Heart right ventricle (tissue), 16 donors: ENCODE data around the gene HSD3B1. TPM values are rescaled to one million over a fixed set of nuclear protein-coding genes. Genes with fewer than 3 reads are reported as not detected.

Source experiments
- ATAC-seq, 8 donors: fragments of 200-7000 bp; cut with Tn5 transposase; one replicate each; pipeline ENCODE4 v1.9.1; 2020; ENCODE audit warnings: mild to moderate bottlenecking in 8 of 8, moderate library complexity in 8 of 8, moderate number of reproducible peaks in 1 of 8
- DNase-seq, 2 donors: peaks; one replicate each; pipeline ENCODE4 v3.0.0-alpha.2; 2020
- H3K27ac ChIP-seq, 10 donors: fragments of 200-600 bp; sonication (generic) in 2 of 10; one replicate each; pipeline versions ENCODE4 v1.5.0 to v1.8.0; 2020 to 2022; ENCODE audit warnings: mild to moderate bottlenecking in 3 of 10
- H3K27me3 ChIP-seq, 7 donors: fragments of 200-600 bp; one replicate each; pipeline ENCODE4 v1.8.0; 2021 to 2022; ENCODE audit warnings: mild to moderate bottlenecking in 2 of 7
- H3K36me3 ChIP-seq, 9 donors: fragments of 200-600 bp; sonication (generic) in 1 of 9; one replicate each; pipeline versions ENCODE4 v1.5.0 to v1.8.0; 2020 to 2022; ENCODE audit warnings: mild to moderate bottlenecking in 2 of 9
- H3K4me1 ChIP-seq, 9 donors: fragments of 200-600 bp; sonication (generic) in 1 of 9; one replicate each; pipeline versions ENCODE4 v1.5.0 to v1.8.0; 2020 to 2022; ENCODE audit warnings: mild to moderate bottlenecking in 4 of 9
- H3K4me3 ChIP-seq, 10 donors: fragments of 200-600 bp; sonication (generic) in 2 of 10; one replicate each; pipeline versions ENCODE4 v1.5.0 to v1.8.0; 2020 to 2022; ENCODE audit warnings: mild to moderate bottlenecking in 7 of 10, moderate library complexity in 2 of 10
- H3K9me3 ChIP-seq, 11 donors: fragments of 200-600 bp in 10 of 11; sonication (generic) in 2 of 11; one replicate each; pipeline versions ENCODE4 v1.5.0 to v1.8.0; 2013 to 2022; ENCODE audit warnings: mild to moderate bottlenecking in 2 of 11, control low read depth in 1 of 11, moderate library complexity in 1 of 11
- WGBS, 2 donors: extraction: QIAGEN DNeasy Blood & Tissue Kit; methylation state at CpG; one replicate each; pipeline ENCODE4 v1.1.7; 2013; ENCODE audit warnings: inconsistent platforms in 1 of 2; 5-methylcytosine and 5-hydroxymethylcytosine counted together
- intact Hi-C, 10 donors: fragments of 100-400 bp; cut with DNase I; formaldehyde crosslinking; loops; one replicate each; pipeline versions ENCODE4 v1.11.1 to v1.14.2; 2022
- polyA plus RNA-seq, 2 donors: library from polyadenylated mRNA; stranded (reverse); fragments of 200-250 nt; gene quantifications; one replicate each; pipeline ENCODE4 v1.2.3, GENCODE V29; 2013
- total RNA-seq, 10 donors: library from RNA; stranded (reverse); fragmentation: NEBNext Ultra II Directional in 3 of 10; extraction: Animal tissue kit (Norgen Biotek cat#: 25700) in 3 of 10; gene quantifications; one replicate each; pipeline versions ENCODE4 v1.2.1 to v1.2.4, GENCODE V29; 2021 to 2023
- TF ChIP-seq, protein P1 (sequence below), 9 donors: fragments of 200-600 bp; sonication (generic) in 2 of 9; IDR thresholded peaks; one replicate each; pipeline versions ENCODE4 v1.5.0 to v1.8.0; 2021 to 2022; ENCODE audit warnings: antibody characterized with exemption in 9 of 9, mild to moderate bottlenecking in 5 of 9, moderate library complexity in 1 of 9
- donor health status: Arrhythmogenic right ventricular cardiomyopathy.
- donor health status: ischemic (EF 13 %, LVEDD 7.1; RV severe dilation, severe dysfunction).
- donor health status: healthy with polysubstance abuse.
- donor health status: DM: no; HTN: yes; CAD: no.
- donor health status: DM: no; HTN: no; CAD: no.
- donor health status: ischemic (EF 25% LVEDD 6.9; RV normal size, moderate dysfunction).
- donor health status: ischemic (EF 25% LVEDD 5.7; RV mildly dilated, moderate dysfunction).
- donor health status: healthy.
- donor health status: DM: yes; HTN: yes; CAD: no.
- donor health status: Ischemic cardiomyopathy.
- donor health status: ischemic (EF 35%, LVEDD 5.7; RV mildly dilated, moderate dysfunction).
- donor health status: nonischemic (EF 11% LVEDD 7.7; RV severe dilation, severe dysfunction).
- donor health status: DM: yes; HTN: yes; CAD: no.
- donor health status: PGD.
- donor health status: ischemic (EF 29% LVEDD 5.4; RV normal size, mild dysfunction).
- donor health status: nonischemic (EF 23%, LVEDD 6.1; RV moderate dilation, normal function).

Gene HSD3B1
- total and polyA plus RNA-seq, 12 donors, result not detected

- TF ChIP-seq, protein P1, sequence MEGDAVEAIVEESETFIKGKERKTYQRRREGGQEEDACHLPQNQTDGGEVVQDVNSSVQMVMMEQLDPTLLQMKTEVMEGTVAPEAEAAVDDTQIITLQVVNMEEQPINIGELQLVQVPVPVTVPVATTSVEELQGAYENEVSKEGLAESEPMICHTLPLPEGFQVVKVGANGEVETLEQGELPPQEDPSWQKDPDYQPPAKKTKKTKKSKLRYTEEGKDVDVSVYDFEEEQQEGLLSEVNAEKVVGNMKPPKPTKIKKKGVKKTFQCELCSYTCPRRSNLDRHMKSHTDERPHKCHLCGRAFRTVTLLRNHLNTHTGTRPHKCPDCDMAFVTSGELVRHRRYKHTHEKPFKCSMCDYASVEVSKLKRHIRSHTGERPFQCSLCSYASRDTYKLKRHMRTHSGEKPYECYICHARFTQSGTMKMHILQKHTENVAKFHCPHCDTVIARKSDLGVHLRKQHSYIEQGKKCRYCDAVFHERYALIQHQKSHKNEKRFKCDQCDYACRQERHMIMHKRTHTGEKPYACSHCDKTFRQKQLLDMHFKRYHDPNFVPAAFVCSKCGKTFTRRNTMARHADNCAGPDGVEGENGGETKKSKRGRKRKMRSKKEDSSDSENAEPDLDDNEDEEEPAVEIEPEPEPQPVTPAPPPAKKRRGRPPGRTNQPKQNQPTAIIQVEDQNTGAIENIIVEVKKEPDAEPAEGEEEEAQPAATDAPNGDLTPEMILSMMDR (IDR thresholded peaks at IDR 0.05), result peak in 7 of 9 donors; percentile 37 to 65 (median 51)
- H3K27ac ChIP-seq, result no peak overlapping the region
- ATAC-seq, result peak in 4 of 8 donors; percentile 44 to 67 (median 54)
- no peaks in the 10 kb centered on the region for H3K36me3 ChIP-seq
- WGBS, 2 donors, result 30 to 33% methylated on average over 9 of the region's 9 CpGs
- intact Hi-C loops, result no loop called here
- no peaks in the 10 kb centered on the region for H3K4me1 ChIP-seq
- H3K9me3 ChIP-seq, result no peaks in the 10 kb centered on the region
- peak in 1 of 2 donors; percentile 22 for DNase-seq
- H3K27me3 ChIP-seq, result no peaks in the 10 kb centered on the region
- no peak overlapping the region for H3K4me3 ChIP-seq
These were observed 31.1 kb upstream of the HSD3B1 start for GRCh38 chr1:119475866-119476439.

DNA sequence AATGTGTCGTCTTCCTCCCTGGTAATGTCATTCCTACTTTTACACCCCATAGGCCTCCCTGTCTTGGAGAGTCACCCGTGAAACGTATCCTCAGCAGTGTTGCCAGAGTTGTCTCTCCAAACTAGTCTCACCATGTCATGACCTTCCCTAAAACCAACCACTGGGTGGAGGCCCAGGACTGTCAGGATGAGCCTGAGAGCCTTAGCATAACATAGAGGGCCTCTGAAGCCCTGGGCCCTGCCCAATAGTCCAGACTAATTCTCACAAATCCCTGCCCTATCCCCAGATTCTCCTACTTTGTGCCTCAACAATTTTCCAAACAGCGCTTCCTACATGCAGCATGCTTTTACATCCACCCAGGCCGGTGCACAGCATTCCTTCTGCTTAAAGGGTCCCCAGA lies 29.3 kb upstream of the HSD3B1 start:
- H3K36me3 ChIP-seq, result no peaks in the 10 kb centered on the region
- no peaks in the 10 kb centered on the region for H3K9me3 ChIP-seq
- intact Hi-C loops, result no loop called here
- DNase-seq, result no peak
- no peak overlapping the region for H3K27ac ChIP-seq
- no peaks in the 10 kb centered on the region for H3K27me3 ChIP-seq
- ATAC-seq, result no peak
- WGBS, 2 donors, result 90 to 91% methylated on average over 5 of the region's 5 CpGs
- H3K4me1 ChIP-seq, result no peaks in the 10 kb centered on the region
- H3K4me3 ChIP-seq, result no peak overlapping the region
- TF ChIP-seq, protein P1 (IDR thresholded peaks at IDR 0.05), result no peak

DNA sequence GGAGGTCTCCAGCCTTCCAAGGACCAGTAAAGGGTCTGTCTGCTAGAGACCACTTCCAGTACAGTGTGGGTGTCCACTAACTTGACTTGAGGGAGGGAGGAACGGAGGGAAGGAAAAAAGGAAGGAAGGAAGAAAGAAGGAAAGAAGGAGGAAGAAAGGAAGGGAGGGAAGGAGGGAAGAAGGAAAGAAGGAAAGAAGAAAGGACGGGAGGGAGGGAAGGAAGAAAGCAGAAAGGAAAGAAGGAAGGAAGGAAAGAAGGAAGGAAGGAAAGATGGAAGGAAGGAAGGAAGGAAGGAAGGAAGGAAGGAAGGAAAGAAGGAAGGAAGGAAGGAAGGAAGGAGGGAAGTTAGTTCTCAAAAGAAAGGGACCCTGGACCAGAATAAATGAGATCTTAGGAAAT lies 26.8 kb upstream of the HSD3B1 start:
- H3K4me1 ChIP-seq, result no peaks in the 10 kb centered on the region
- H3K4me3 ChIP-seq, result no peak overlapping the region
- no peaks in the 10 kb centered on the region for H3K9me3 ChIP-seq
- TF ChIP-seq, protein P1 (IDR thresholded peaks at IDR 0.05), result no peak
- WGBS, 2 donors, result 77 to 96% methylated on average over 2 of the region's 2 CpGs
- no peak overlapping the region for H3K27ac ChIP-seq
- H3K36me3 ChIP-seq, result no peaks in the 10 kb centered on the region
- intact Hi-C loops, result no loop called here
- no peak for ATAC-seq
- no peaks in the 10 kb centered on the region for H3K27me3 ChIP-seq
- DNase-seq, result no peak

- ATAC-seq (no peak), DNase-seq (no peak)
- no peaks in the 10 kb centered on the region for H3K36me3 ChIP-seq
- H3K9me3 ChIP-seq, result no peaks in the 10 kb centered on the region
- H3K4me3 ChIP-seq, result no peak overlapping the region
- H3K27ac ChIP-seq, result no peak overlapping the region
- intact Hi-C loops, result no loop called here
- no peaks in the 10 kb centered on the region for H3K27me3 ChIP-seq
- H3K4me1 ChIP-seq, result no peaks in the 10 kb centered on the region
- TF ChIP-seq, protein P1 (IDR thresholded peaks at IDR 0.05), result no peak
These were observed 25.1 kb upstream of the HSD3B1 start for GRCh38 chr1:119481951-119482350.
